ENCODE results near the gene STIP1. TPM values are rescaled to one million over a fixed set of nuclear protein-coding genes. Genes with fewer than 3 reads are reported as not detected.

STIP1 gene
- total and polyA plus RNA-seq, 2 of the 4 experiments (the other 2 are of a cell fraction) = 201 to 489 TPM

GRCh38 chr11:64208086-64208795 is 22.3 kb downstream of the STIP1 start:
- dilution Hi-C loops (cut with HindIII; ENCODE audit: low sequenced_read_pairs, unreplicated experiment) = no loop called here
- Histone ChIP-seq H3K9me1 (ENCODE audit: insufficient read depth, low read length) (no peaks in the 10 kb centered on the region; the same call in 1 of the 2 replicates), H3K79me1 (ENCODE audit: low read depth in 1 of 2, low read length in 2 of 2) (peaks cover 0 to 22% of the 10 kb centered on the region in 2 experiments; a peak in 2 of 4 replicates), H2AK5ac (ENCODE audit: low read depth, low read length) (peak overlapping the region; percentile 76), H3K27me3 (ENCODE audit: control insufficient read depth, insufficient read depth, low read length) (no peaks in the 10 kb centered on the region), H4K5ac (ENCODE audit: low read depth, low read length) (peak overlapping the region; percentile 92), H3K36me3 (ENCODE audit: control insufficient read depth, insufficient read depth, low read length) (peaks cover 28% of the 10 kb centered on the region), H3K27ac (ENCODE audit: insufficient read depth, low read length) (peak overlapping the region; percentile 62), H4K20me1 (ENCODE audit: insufficient read depth, low read length) (peaks cover 8% of the 10 kb centered on the region; the same call in 1 of the 2 replicates), H3K4me1 (ENCODE audit: control insufficient read depth, insufficient read depth, low read length) (peaks cover 10% of the 10 kb centered on the region), H4K8ac (ENCODE audit: low read depth in 2 of 2, low read length in 2 of 2) (peak overlapping the region; percentile 88 to 95), H2BK15ac (ENCODE audit: low read depth, low read length) (peak overlapping the region; percentile 15; the same call in 1 of the 3 replicates), H2BK5ac (ENCODE audit: low read depth, low read length, poor library complexity, severe bottlenecking) (peak overlapping the region; percentile 91), H3K23ac (ENCODE audit: low read depth, low read length) (no peak overlapping the region), H2AK9ac (replicated peaks; ENCODE audit: low read depth, low read length, poor library complexity) (peak overlapping the region; percentile 95), H3K4me2 (ENCODE audit: low read depth, low read length) (no peak overlapping the region), H2AFZ (replicated peaks; ENCODE audit: low read length, poor library complexity) (peak overlapping the region; percentile 94), H3K14ac (replicated peaks; ENCODE audit: low read depth, low read length) (peak overlapping the region; percentile 38; the same call in 1 of the 2 replicates), H2BK20ac (ENCODE audit: low read depth, low read length) (peak overlapping the region; percentile 20; the same call in 1 of the 2 replicates), H4K91ac (ENCODE audit: insufficient read depth, low read depth, low read length) (peak overlapping the region; percentile 94; the same call in 1 of the 2 replicates), H3K4ac (ENCODE audit: low read depth, low read length) (peak overlapping the region; percentile 89), H3K4me3 (ENCODE audit: insufficient read depth, low read depth, low read length) (no peak overlapping the region), H2BK120ac (ENCODE audit: low read depth, low read length) (peak overlapping the region; percentile 72; the same call in 1 of the 2 replicates), H3K9ac (ENCODE audit: low read depth, low read length) (no peak overlapping the region; the same call in 1 of the 2 replicates), H3K18ac (ENCODE audit: low read depth, low read length) (peak overlapping the region; percentile 50), H3K9me3 (ENCODE audit: control insufficient read depth, insufficient read depth, low read length) (no peaks in the 10 kb centered on the region), H3K56ac (ENCODE audit: extremely low read depth, insufficient read depth, low read length) (peak overlapping the region; percentile 5; the same call in 1 of the 2 replicates)
- ChIA-PET POLR2A (ENCODE audit: unreplicated experiment) (no interaction called here), CTCF (interaction anchor here (0.7 to 2.0 kb wide), 2 partner anchors 9 to 93 kb away, joined by 3 to 7 read pairs; no protein-coding TSS in a partner anchor)
- DNase-seq (no peak), ATAC-seq (ENCODE audit: low read depth) (no peak)
- no TSS peak for BruUV-seq (replicated peaks)
- intact Hi-C loops (cut with micrococcal nuclease) = loop anchor here (10.0 kb wide), 1 partner anchor 447 kb away; no protein-coding TSS in a partner anchor
- in situ Hi-C loops (cut with MboI; ENCODE audit: low sequenced_read_pairs) = no loop called here
- TF ChIP-seq RFX5 (IDR thresholded peaks at IDR 0.05; ENCODE audit: low read depth, low read length) (no peak), MAFK (IDR thresholded peaks at IDR 0.05; ENCODE audit: low read depth, low read length) (no peak), BHLHE40 (IDR thresholded peaks at IDR 0.05; ENCODE audit: low read depth, low read length) (no peak), CTCF (conservative IDR thresholded peaks at IDR 0.05; ENCODE audit: low read depth, low read length) (no peak), NFE2L2 (IDR thresholded peaks at IDR 0.05; ENCODE audit: low read depth, low read length) (no peak), MXI1 (IDR thresholded peaks at IDR 0.05; ENCODE audit: borderline replicate concordance, low read depth, low read length) (no peak), ELK1 (IDR thresholded peaks at IDR 0.05; ENCODE audit: borderline replicate concordance, low read depth, low read length) (no peak), RCOR1 (IDR thresholded peaks at IDR 0.05; ENCODE audit: insufficient replicate concordance, low read length) (no peak)
- WGBS, 2 experiments (ENCODE audit: extremely low coverage in 2 of 2, insufficient read length in 1 of 2) = 95% methylated on average over 8 of the region's 23 CpGs; no CpG with 5 or more reads in 1 of the 2 experiments
